GM19193 (cell line): ENCODE measurements around the gene AP3S1.

ENCODE experiments used
- POLR2A ChIP-seq: IDR thresholded peaks from 4 replicates; pipeline ENCODE4 v1.6.1; 2011; ENCODE audit not compliant: insufficient read depth, insufficient read length; ENCODE audit errors: extremely low read depth

AP3S1 gene

GRCh38 chr5:115844321-115844817 is 2.6 kb downstream of the AP3S1 start:
- TF ChIP-seq POLR2A = no peak

- no peak for TF ChIP-seq POLR2A
Measured at GRCh38 chr5:115847290-115847689, 5.6 kb downstream of the AP3S1 start.

- no peak for TF ChIP-seq POLR2A
Measured at GRCh38 chr5:115849258-115849798, 7.6 kb downstream of the AP3S1 start.

GRCh38 chr5:115850744-115851416 is 9.1 kb downstream of the AP3S1 start:
- no peak for TF ChIP-seq POLR2A

DNA sequence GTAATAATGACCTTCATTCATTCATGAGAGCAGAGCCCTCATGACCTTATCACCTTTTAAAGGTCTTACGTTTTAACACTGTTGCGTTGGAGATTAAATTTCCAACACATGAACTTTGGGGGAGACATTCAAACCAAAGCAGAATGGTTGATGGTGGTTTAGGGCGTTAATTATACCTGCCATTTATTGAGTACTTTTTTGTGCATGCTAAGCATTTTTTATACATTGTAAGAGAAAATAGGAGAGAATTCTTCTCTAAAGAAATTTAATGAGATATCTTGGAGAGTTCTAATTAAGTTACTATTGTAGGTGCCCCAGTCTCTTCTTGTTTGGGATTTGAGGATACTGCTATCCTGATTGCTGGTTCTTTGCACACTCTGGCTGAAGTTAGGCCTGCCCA is 12.4 kb downstream of the AP3S1 start:
- TF ChIP-seq POLR2A = no peak

DNA sequence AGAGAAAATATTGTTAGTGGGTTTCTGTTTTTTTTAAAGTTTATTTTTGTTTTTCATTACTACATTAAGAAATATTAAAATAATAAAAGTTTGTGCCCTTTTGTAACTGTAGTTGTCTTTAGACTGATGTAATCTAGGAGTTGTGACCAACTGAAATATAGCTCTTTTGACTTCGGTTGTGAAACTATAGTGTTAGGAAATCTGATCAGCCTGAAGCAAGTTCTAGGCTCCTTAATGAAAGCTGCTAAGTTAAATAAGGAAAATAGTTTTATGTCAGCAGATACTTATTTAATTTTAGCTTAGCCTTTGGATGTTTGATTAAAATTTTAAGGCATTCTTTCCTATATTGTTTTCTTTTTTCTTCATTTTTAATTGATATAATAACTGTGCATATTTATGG is 14.2 kb downstream of the AP3S1 start:
- TF ChIP-seq POLR2A = no peak

GRCh38 chr5:115857057-115857479 is 15.3 kb downstream of the AP3S1 start:
- TF ChIP-seq POLR2A = no peak

GRCh38 chr5:115857626-115858349 is 16.1 kb downstream of the AP3S1 start:
- no peak for TF ChIP-seq POLR2A

GRCh38 chr5:115858396-115858795 is 16.7 kb downstream of the AP3S1 start:
- no peak for TF ChIP-seq POLR2A

- no peak for TF ChIP-seq POLR2A
Measured at GRCh38 chr5:115859378-115859777, 17.6 kb downstream of the AP3S1 start.

DNA sequence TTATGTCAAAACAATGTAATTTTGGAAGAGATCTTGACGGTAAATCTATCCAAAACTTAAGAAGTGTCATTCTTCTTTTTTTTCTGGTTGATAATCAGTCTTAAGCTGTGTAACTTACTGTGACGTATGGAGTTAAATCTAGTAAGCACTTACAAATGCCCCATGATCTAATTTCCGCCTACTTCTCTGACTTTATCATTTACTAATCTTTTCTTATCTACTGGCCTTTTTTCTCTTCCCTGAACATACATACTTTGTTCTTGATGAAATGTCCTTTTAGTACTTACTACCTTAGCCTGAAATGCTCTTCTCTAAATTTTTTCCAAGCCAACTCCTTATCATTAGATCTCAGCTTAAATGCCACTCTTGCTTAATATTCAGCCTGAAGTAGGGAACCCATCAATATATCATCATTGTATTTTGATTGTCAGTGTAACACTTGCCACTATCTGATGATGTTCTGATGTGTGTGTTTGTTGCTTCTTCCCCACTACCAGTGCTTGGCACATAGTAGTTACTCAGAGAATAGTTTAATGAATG is 27.6 kb downstream of the AP3S1 start:
- no peak for TF ChIP-seq POLR2A

DNA sequence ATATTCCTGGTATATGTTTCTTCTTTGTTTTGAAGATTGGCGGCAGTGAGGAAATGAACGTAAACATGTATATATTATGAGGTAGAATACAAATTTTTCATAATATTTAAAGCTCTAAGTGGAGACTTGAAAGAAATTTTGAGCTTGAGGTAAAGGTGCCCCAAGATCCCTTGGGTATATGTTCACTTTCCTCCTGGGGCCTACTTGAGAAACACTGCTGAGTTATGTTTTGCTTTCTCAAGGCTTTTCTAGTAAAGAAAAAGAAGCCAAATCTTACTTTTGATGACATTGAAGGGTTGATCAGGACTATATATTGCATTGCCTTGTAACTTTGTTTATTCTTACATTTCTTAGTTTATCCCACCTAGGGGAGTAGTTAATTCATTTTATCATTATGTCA is 30.7 kb downstream of the AP3S1 start:
- TF ChIP-seq POLR2A = no peak

DNA sequence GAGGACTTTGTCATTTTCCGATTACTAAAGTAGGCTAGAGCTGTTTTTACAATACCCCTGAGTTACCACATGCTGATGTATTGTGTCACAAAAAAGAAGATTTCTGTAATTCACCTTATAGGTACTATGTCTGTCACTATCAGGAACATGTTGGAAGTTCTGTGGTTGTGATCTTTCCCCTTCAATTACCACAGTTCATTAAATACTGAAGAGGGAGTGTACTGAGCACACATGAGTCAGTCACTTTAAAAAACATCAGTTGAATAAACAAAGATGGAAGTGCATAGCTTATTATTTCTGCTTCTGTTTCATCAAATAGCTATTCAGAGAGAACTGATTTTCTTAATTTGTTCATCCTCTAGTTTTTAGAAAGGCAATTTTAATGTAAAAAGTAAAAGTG is 31.7 kb downstream of the AP3S1 start:
- no peak for TF ChIP-seq POLR2A

DNA sequence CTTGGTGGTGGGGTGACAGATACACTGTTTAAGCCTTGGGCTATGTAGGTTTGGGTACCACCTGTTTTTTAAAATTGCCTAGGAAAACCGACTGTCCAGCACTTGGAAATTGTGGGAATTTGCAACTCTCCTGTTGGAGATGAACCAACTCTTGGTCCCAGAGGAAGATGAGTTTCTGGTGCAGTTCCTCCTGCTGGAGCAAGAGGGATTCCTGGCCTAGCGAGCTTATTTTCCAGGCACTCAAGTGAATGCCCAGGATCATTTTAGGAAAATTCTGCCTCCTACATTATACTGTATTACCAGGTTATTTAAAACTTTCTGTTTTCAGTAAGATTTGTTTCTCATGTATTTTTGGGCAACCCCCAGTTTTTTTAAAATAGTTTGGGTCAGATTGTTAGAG is 33.7 kb downstream of the AP3S1 start:
- no peak for TF ChIP-seq POLR2A

- no peak for TF ChIP-seq POLR2A
Measured at GRCh38 chr5:115884704-115885103, 43.0 kb downstream of the AP3S1 start.

GRCh38 chr5:115888027-115888426 is 46.3 kb downstream of the AP3S1 start:
- no peak for TF ChIP-seq POLR2A

DNA sequence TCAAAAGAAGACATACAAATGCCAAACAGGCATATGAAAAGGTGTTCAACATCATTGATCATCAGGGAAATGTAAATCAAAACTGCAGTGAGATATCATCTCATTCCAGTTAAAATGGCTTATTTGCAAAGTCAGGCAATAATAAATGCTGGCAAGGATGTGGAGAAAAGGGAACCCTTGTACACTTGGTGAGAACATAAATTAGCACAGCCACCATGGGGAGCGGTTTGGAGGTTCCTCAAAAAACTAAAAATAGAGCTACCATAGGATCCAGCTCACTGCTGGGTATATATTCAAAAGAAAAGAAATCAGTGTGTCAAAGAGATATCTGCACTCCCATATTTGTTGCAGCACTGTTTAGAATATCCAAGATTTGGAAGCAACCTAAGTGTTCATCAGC is 50.3 kb downstream of the AP3S1 start:
- TF ChIP-seq POLR2A = no peak

DNA sequence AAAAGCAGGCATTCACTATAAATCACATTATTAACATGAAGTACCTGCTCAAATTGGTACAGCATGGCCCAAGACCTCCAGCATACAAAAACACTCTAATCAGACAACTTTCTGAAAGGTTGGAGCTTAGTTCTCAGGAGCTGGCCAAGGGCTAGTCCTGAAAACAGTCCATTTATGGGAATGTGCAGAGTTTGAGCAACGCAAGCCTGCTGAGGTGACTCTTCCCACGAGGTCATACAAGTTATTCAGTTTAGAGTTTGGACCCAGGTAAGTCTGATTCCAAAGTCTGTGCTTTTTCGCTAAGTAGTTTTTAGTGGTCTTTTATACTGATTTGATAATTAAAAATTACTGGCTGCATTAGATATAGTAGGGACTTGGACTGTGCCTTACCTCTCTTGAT is 52.6 kb downstream of the AP3S1 start:
- TF ChIP-seq POLR2A = no peak
